Measurements from ENCODE around the gene CHRNA4. TPM values are rescaled to one million over a fixed set of nuclear protein-coding genes. Genes with fewer than 3 reads are reported as not detected.

The CHRNA4 gene
- total and polyA plus RNA-seq, 2 of the 13 experiments (the other 11 are each of a cell fraction or from before 2014, with no cell fraction given), result not detected

GRCh38 chr20:63377256-63377941 is 16.2 kb upstream of the CHRNA4 start:
- H3K36me3 ChIP-seq (replicated peaks in 1 of 2; ENCODE audit: control insufficient read depth in 1 of 2, insufficient read depth in 2 of 2, low read length in 2 of 2), result no peaks in the 10 kb centered on the region
- H3K9me3 ChIP-seq (ENCODE audit: low read length), result no peaks in the 10 kb centered on the region
- H3K27me3 ChIP-seq (ENCODE audit: control insufficient read depth in 1 of 2, insufficient read depth in 2 of 2, low read length in 2 of 2), result peaks cover 6 to 47% of the 10 kb centered on the region in 2 experiments; a peak in 4 of 5 replicates
- peaks cover 11% of the 10 kb centered on the region; the same call in 1 of the 2 replicates for H4K20me1 ChIP-seq (ENCODE audit: insufficient read depth, low read length)
- no peak overlapping the region for H2AFZ ChIP-seq (ENCODE audit: low read length)
- in situ Hi-C loops (cut with HindIII; ENCODE audit: extremely low pct_ligation_motif_present, low pct_unique_long_range_greater_than_20kb) (no loop called here), intact Hi-C loops (cut with micrococcal nuclease; ENCODE audit: unreplicated experiment) (no loop called here)
- H3K4me1 ChIP-seq (ENCODE audit: insufficient read depth, low read length), result peaks cover 39% of the 10 kb centered on the region
- H3K27ac ChIP-seq (ENCODE audit: extremely low read length, insufficient read depth, low read length), result no peak overlapping the region
- ATAC-seq (peak; percentile 28), DNase-seq (ENCODE audit: low spot score) (peak; percentile 65), FAIRE-seq (peak; percentile 49)
- H3K4me3 ChIP-seq (replicated peaks in 1 of 3; ENCODE audit: insufficient read depth in 1 of 3, low read depth in 2 of 3, low read length in 3 of 3), result no peak overlapping the region
- H3K79me2 ChIP-seq (ENCODE audit: insufficient read depth, low read length), result no peaks in the 10 kb centered on the region
- 7% methylated on average over 30 of the region's 32 CpGs for WGBS (ENCODE audit: low lambda C conversion rate)
- no peak overlapping the region for H3K4me2 ChIP-seq (ENCODE audit: low read depth, low read length)
- ChIA-PET CTCF (ENCODE audit: low intra/inter-chr PET ratio, low total read pairs) (interaction anchor here (3.9 kb wide), 1 partner anchor 67 kb away, joined by 18 read pairs; no protein-coding TSS in a partner anchor), POLR2A (interaction anchor here (0.7 to 1.8 kb wide), 3 partner anchors 13 to 68 kb away, joined by 3 to 7 read pairs (median 4); no protein-coding TSS in a partner anchor)
- no TSS peak for BruUV-seq (replicated peaks)
- no peak overlapping the region for H3K9ac ChIP-seq (ENCODE audit: insufficient read depth, low read depth, low read length)
- TF ChIP-seq ESRRA (CRISPR knock-in tag; IDR thresholded peaks at IDR 0.05; ENCODE audit: low read depth), result no peak
- TF ChIP-seq ZNF33A (CRISPR knock-in tag; IDR thresholded peaks at IDR 0.05; ENCODE audit: borderline replicate concordance), result no peak
- TF ChIP-seq PHF21A (CRISPR knock-in tag; IDR thresholded peaks at IDR 0.05), result no peak
- TF ChIP-seq STAT5B (CRISPR knock-in tag; IDR thresholded peaks at IDR 0.05), result no peak
- TF ChIP-seq ZNF777 (CRISPR knock-in tag; IDR thresholded peaks at IDR 0.05), result no peak
- no peak for TF ChIP-seq ZNF276 (CRISPR knock-in tag; IDR thresholded peaks at IDR 0.05; ENCODE audit: low read depth)
- no peak for TF ChIP-seq U2AF1 (optimal IDR thresholded peaks at IDR 0.05; ENCODE audit: low read depth, low read length)
- TF ChIP-seq JUND (CRISPR knock-in tag; IDR thresholded peaks at IDR 0.05), result no peak
- no peak for TF ChIP-seq ZFP62 (CRISPR knock-in tag; IDR thresholded peaks at IDR 0.05)
- no peak for TF ChIP-seq LCORL (IDR thresholded peaks at IDR 0.05)
- no peak for TF ChIP-seq LCORL (CRISPR knock-in tag; IDR thresholded peaks at IDR 0.05)
- TF ChIP-seq ZFY (CRISPR knock-in tag; IDR thresholded peaks at IDR 0.05), result 0 out of 2 replicates have a peak, but pooled peaks have one; percentile 24
- peak; percentile 59; the same call in 1 of the 2 replicates for TF ChIP-seq MTF2 (CRISPR knock-in tag; IDR thresholded peaks at IDR 0.05; ENCODE audit: borderline replicate concordance)
- no peak for TF ChIP-seq SPEN (CRISPR knock-in tag; IDR thresholded peaks at IDR 0.05; ENCODE audit: low read depth)
- no peak for TF ChIP-seq TP53 (CRISPR knock-in tag; conservative IDR thresholded peaks at IDR 0.05)
- TF ChIP-seq ZNF546 (CRISPR knock-in tag; conservative IDR thresholded peaks at IDR 0.05), result no peak
- TF ChIP-seq, protein P1, sequence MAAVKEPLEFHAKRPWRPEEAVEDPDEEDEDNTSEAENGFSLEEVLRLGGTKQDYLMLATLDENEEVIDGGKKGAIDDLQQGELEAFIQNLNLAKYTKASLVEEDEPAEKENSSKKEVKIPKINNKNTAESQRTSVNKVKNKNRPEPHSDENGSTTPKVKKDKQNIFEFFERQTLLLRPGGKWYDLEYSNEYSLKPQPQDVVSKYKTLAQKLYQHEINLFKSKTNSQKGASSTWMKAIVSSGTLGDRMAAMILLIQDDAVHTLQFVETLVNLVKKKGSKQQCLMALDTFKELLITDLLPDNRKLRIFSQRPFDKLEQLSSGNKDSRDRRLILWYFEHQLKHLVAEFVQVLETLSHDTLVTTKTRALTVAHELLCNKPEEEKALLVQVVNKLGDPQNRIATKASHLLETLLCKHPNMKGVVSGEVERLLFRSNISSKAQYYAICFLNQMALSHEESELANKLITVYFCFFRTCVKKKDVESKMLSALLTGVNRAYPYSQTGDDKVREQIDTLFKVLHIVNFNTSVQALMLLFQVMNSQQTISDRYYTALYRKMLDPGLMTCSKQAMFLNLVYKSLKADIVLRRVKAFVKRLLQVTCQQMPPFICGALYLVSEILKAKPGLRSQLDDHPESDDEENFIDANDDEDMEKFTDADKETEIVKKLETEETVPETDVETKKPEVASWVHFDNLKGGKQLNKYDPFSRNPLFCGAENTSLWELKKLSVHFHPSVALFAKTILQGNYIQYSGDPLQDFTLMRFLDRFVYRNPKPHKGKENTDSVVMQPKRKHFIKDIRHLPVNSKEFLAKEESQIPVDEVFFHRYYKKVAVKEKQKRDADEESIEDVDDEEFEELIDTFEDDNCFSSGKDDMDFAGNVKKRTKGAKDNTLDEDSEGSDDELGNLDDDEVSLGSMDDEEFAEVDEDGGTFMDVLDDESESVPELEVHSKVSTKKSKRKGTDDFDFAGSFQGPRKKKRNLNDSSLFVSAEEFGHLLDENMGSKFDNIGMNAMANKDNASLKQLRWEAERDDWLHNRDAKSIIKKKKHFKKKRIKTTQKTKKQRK (IDR thresholded peaks at IDR 0.05; ENCODE audit: low read length), result no peak
- no peak for TF ChIP-seq ZKSCAN8 (CRISPR knock-in tag; IDR thresholded peaks at IDR 0.05; ENCODE audit: borderline replicate concordance)
- TF ChIP-seq ZFP36L1 (CRISPR knock-in tag; IDR thresholded peaks at IDR 0.05), result no peak
- no peak for TF ChIP-seq HNRNPUL1 (IDR thresholded peaks at IDR 0.05; ENCODE audit: low read depth, low read length)
- TF ChIP-seq ZBTB38 (CRISPR knock-in tag; IDR thresholded peaks at IDR 0.05), result no peak
